ENCODE measurements around the gene TNFAIP8.

The TNFAIP8 gene

GRCh38 chr5:119406551-119407110 lies 50.8 kb downstream of the TNFAIP8 start:
- no peak overlapping the region for H3K4ac ChIP-seq (ENCODE audit: low read depth, low read length)
- H3K79me2 ChIP-seq (ENCODE audit: control insufficient read depth, insufficient read depth, low read length), result no peaks in the 10 kb centered on the region
- H3K27me3 ChIP-seq (ENCODE audit: insufficient read depth, low read length, poor library complexity), result no peaks in the 10 kb centered on the region
- H4K5ac ChIP-seq (ENCODE audit: low read length), result no peak overlapping the region
- H3K56ac ChIP-seq (ENCODE audit: low read length), result peak overlapping the region; percentile 8
- no CpG with 5 or more reads among the region's 5 CpGs for WGBS (ENCODE audit: extremely low coverage, insufficient coverage, low lambda C conversion rate)
- no peak overlapping the region for H3K9ac ChIP-seq (ENCODE audit: low read length)
- H3K4me1 ChIP-seq (ENCODE audit: control insufficient read depth, low read depth, low read length), result peaks cover 6% of the 10 kb centered on the region
- no peak overlapping the region for H3K27ac ChIP-seq (ENCODE audit: low read depth, low read length)
- H3K18ac ChIP-seq (ENCODE audit: low read length), result no peak overlapping the region
- no peak overlapping the region for H2BK15ac ChIP-seq (replicated peaks; ENCODE audit: low read depth)
- no peak overlapping the region for H2BK120ac ChIP-seq (ENCODE audit: low read depth, low read length)
- no peak overlapping the region for H2AK5ac ChIP-seq (ENCODE audit: low read length)
- no peak overlapping the region for H3K4me3 ChIP-seq (ENCODE audit: low read length)
- H4K8ac ChIP-seq (ENCODE audit: low read depth, low read length), result no peak overlapping the region
- no peak overlapping the region for H3K23ac ChIP-seq (ENCODE audit: low read length)
- no peak overlapping the region for H2BK5ac ChIP-seq (ENCODE audit: low read length)
- no peaks in the 10 kb centered on the region for H3K79me1 ChIP-seq (ENCODE audit: low read length)
- no peak for DNase-seq
- H3K36me3 ChIP-seq (ENCODE audit: control insufficient read depth, insufficient read depth, low read length), result no peaks in the 10 kb centered on the region
- no peak overlapping the region for H3K4me2 ChIP-seq (ENCODE audit: low read length)

GRCh38 chr5:119409235-119409815 lies 53.5 kb downstream of the TNFAIP8 start:
- H3K23ac ChIP-seq (ENCODE audit: low read length), result no peak overlapping the region
- H3K56ac ChIP-seq (ENCODE audit: low read length), result peak overlapping the region; percentile 45
- H3K4me3 ChIP-seq (ENCODE audit: low read length), result no peak overlapping the region
- peaks cover 6% of the 10 kb centered on the region for H3K4me1 ChIP-seq (ENCODE audit: control insufficient read depth, low read depth, low read length)
- H3K27ac ChIP-seq (ENCODE audit: low read depth, low read length), result peak overlapping the region; percentile 10
- H3K36me3 ChIP-seq (ENCODE audit: control insufficient read depth, insufficient read depth, low read length), result no peaks in the 10 kb centered on the region
- no peak overlapping the region for H2AK5ac ChIP-seq (ENCODE audit: low read length)
- H2BK15ac ChIP-seq (replicated peaks; ENCODE audit: low read depth), result no peak overlapping the region
- H3K4me2 ChIP-seq (ENCODE audit: low read length), result no peak overlapping the region
- H3K79me2 ChIP-seq (ENCODE audit: control insufficient read depth, insufficient read depth, low read length), result no peaks in the 10 kb centered on the region
- H4K5ac ChIP-seq (ENCODE audit: low read length), result no peak overlapping the region
- H3K4ac ChIP-seq (ENCODE audit: low read depth, low read length), result peak overlapping the region; percentile 59
- H3K9ac ChIP-seq (ENCODE audit: low read length), result no peak overlapping the region
- H3K27me3 ChIP-seq (ENCODE audit: insufficient read depth, low read length, poor library complexity), result no peaks in the 10 kb centered on the region
- no peak overlapping the region for H2BK120ac ChIP-seq (ENCODE audit: low read depth, low read length)
- no peak for DNase-seq
- H2BK5ac ChIP-seq (ENCODE audit: low read length), result peak overlapping the region; percentile 57
- H3K79me1 ChIP-seq (ENCODE audit: low read length), result no peaks in the 10 kb centered on the region
- no CpG with 5 or more reads among the region's 3 CpGs for WGBS (ENCODE audit: extremely low coverage, insufficient coverage, low lambda C conversion rate)
- H3K18ac ChIP-seq (ENCODE audit: low read length), result peak overlapping the region; percentile 8
- H4K8ac ChIP-seq (ENCODE audit: low read depth, low read length), result no peak overlapping the region

- H3K27ac ChIP-seq (ENCODE audit: low read depth, low read length), result peak overlapping the region; percentile 19
- no peak overlapping the region for H3K4me2 ChIP-seq (ENCODE audit: low read length)
- H2BK120ac ChIP-seq (ENCODE audit: low read depth, low read length), result no peak overlapping the region
- H2BK5ac ChIP-seq (ENCODE audit: low read length), result peak overlapping the region; percentile 66
- no peaks in the 10 kb centered on the region for H3K36me3 ChIP-seq (ENCODE audit: control insufficient read depth, insufficient read depth, low read length)
- H3K9ac ChIP-seq (ENCODE audit: low read length), result peak overlapping the region; percentile 11
- H3K23ac ChIP-seq (ENCODE audit: low read length), result no peak overlapping the region
- H4K8ac ChIP-seq (ENCODE audit: low read depth, low read length), result no peak overlapping the region
- peak overlapping the region; percentile 65 for H3K56ac ChIP-seq (ENCODE audit: low read length)
- no peaks in the 10 kb centered on the region for H3K79me2 ChIP-seq (ENCODE audit: control insufficient read depth, insufficient read depth, low read length)
- no peaks in the 10 kb centered on the region for H3K27me3 ChIP-seq (ENCODE audit: insufficient read depth, low read length, poor library complexity)
- H3K4me1 ChIP-seq (ENCODE audit: control insufficient read depth, low read depth, low read length), result peaks cover 6% of the 10 kb centered on the region
- peak overlapping the region; percentile 29 for H2AK5ac ChIP-seq (ENCODE audit: low read length)
- no peak for DNase-seq
- no peak overlapping the region for H3K4ac ChIP-seq (ENCODE audit: low read depth, low read length)
- H4K5ac ChIP-seq (ENCODE audit: low read length), result no peak overlapping the region
- H3K79me1 ChIP-seq (ENCODE audit: low read length), result no peaks in the 10 kb centered on the region
- H2BK15ac ChIP-seq (replicated peaks; ENCODE audit: low read depth), result peak overlapping the region; percentile 12
- H3K18ac ChIP-seq (ENCODE audit: low read length), result peak overlapping the region; percentile 2
- no peak overlapping the region for H3K4me3 ChIP-seq (ENCODE audit: low read length)
- WGBS (ENCODE audit: extremely low coverage, insufficient coverage, low lambda C conversion rate), result no CpG with 5 or more reads among the region's 4 CpGs
Observed at GRCh38 chr5:119410448-119411159, 54.8 kb downstream of the TNFAIP8 start.

GRCh38 chr5:119411361-119412278 lies 55.8 kb downstream of the TNFAIP8 start:
- WGBS (ENCODE audit: extremely low coverage, insufficient coverage, low lambda C conversion rate), result no CpG with 5 or more reads among the region's 15 CpGs
- DNase-seq, result peak; percentile 84
- no peak overlapping the region for H2BK120ac ChIP-seq (ENCODE audit: low read depth, low read length)
- H3K79me1 ChIP-seq (ENCODE audit: low read length), result no peaks in the 10 kb centered on the region
- peak overlapping the region; percentile 77 for H2BK5ac ChIP-seq (ENCODE audit: low read length)
- H4K5ac ChIP-seq (ENCODE audit: low read length), result no peak overlapping the region
- H3K79me2 ChIP-seq (ENCODE audit: control insufficient read depth, insufficient read depth, low read length), result no peaks in the 10 kb centered on the region
- H2AK5ac ChIP-seq (ENCODE audit: low read length), result no peak overlapping the region
- peaks cover 6% of the 10 kb centered on the region for H3K4me1 ChIP-seq (ENCODE audit: control insufficient read depth, low read depth, low read length)
- H3K4me2 ChIP-seq (ENCODE audit: low read length), result peak overlapping the region; percentile 83
- H3K27ac ChIP-seq (ENCODE audit: low read depth, low read length), result peak overlapping the region; percentile 37
- H3K4me3 ChIP-seq (ENCODE audit: low read length), result peak overlapping the region; percentile 48
- H3K56ac ChIP-seq (ENCODE audit: low read length), result peak overlapping the region; percentile 91
- H4K8ac ChIP-seq (ENCODE audit: low read depth, low read length), result no peak overlapping the region
- no peak overlapping the region for H3K4ac ChIP-seq (ENCODE audit: low read depth, low read length)
- peak overlapping the region; percentile 82 for H3K18ac ChIP-seq (ENCODE audit: low read length)
- peak overlapping the region; percentile 12 for H2BK15ac ChIP-seq (replicated peaks; ENCODE audit: low read depth)
- H3K36me3 ChIP-seq (ENCODE audit: control insufficient read depth, insufficient read depth, low read length), result no peaks in the 10 kb centered on the region
- H3K9ac ChIP-seq (ENCODE audit: low read length), result peak overlapping the region; percentile 80
- H3K27me3 ChIP-seq (ENCODE audit: insufficient read depth, low read length, poor library complexity), result no peaks in the 10 kb centered on the region
- H3K23ac ChIP-seq (ENCODE audit: low read length), result no peak overlapping the region

GRCh38 chr5:119412279-119413227 lies 56.7 kb downstream of the TNFAIP8 start:
- no peak for DNase-seq
- Histone ChIP-seq H3K4me3 (ENCODE audit: low read length) (no peak overlapping the region), H3K4ac (ENCODE audit: low read depth, low read length) (no peak overlapping the region), H2AK5ac (ENCODE audit: low read length) (no peak overlapping the region), H3K27me3 (ENCODE audit: insufficient read depth, low read length, poor library complexity) (no peaks in the 10 kb centered on the region), H3K18ac (ENCODE audit: low read length) (no peak overlapping the region), H3K27ac (ENCODE audit: low read depth, low read length) (no peak overlapping the region), H3K79me2 (ENCODE audit: control insufficient read depth, insufficient read depth, low read length) (no peaks in the 10 kb centered on the region), H3K56ac (ENCODE audit: low read length) (no peak overlapping the region), H3K4me1 (ENCODE audit: control insufficient read depth, low read depth, low read length) (peaks cover 7% of the 10 kb centered on the region), H2BK120ac (ENCODE audit: low read depth, low read length) (no peak overlapping the region), H3K36me3 (ENCODE audit: control insufficient read depth, insufficient read depth, low read length) (no peaks in the 10 kb centered on the region), H4K5ac (ENCODE audit: low read length) (no peak overlapping the region), H4K8ac (ENCODE audit: low read depth, low read length) (no peak overlapping the region), H2BK5ac (ENCODE audit: low read length) (no peak overlapping the region), H3K4me2 (ENCODE audit: low read length) (no peak overlapping the region), H3K9ac (ENCODE audit: low read length) (no peak overlapping the region), H2BK15ac (replicated peaks; ENCODE audit: low read depth) (peak overlapping the region; percentile 36), H3K79me1 (ENCODE audit: low read length) (no peaks in the 10 kb centered on the region), H3K23ac (ENCODE audit: low read length) (no peak overlapping the region)
- WGBS (ENCODE audit: extremely low coverage, insufficient coverage, low lambda C conversion rate), result no CpG with 5 or more reads among the region's 9 CpGs

All from mesendoderm (in vitro differentiated cells).